Endometrial microvascular endothelial cells (primary cell): ENCODE results near the gene BAZ2B. TPM values are rescaled to one million over a fixed set of nuclear protein-coding genes. Genes with fewer than 3 reads are reported as not detected.

Source experiments
- in situ Hi-C: cut with HindIII; loops from 2 replicates; pipeline ENCODE4 v1.10.0; 2017; ENCODE audit warnings: low sequenced_read_pairs, low pct_unique_long_range_greater_than_20kb; ENCODE audit errors: inconsistent ontology term
- total RNA-seq: library from RNA; depleted of rRNA; stranded (reverse); fragments of >200 nt; gene quantifications from one replicate; pipeline ENCODE4 v1.2.3, GENCODE V29; 2015; ENCODE audit errors: inconsistent ontology term

The BAZ2B gene
- total RNA-seq, 1 donor from 2014 or later: 18.6 TPM

- in situ Hi-C loops: no loop called here
Measured at GRCh38 chr2:159506764-159507440, 109.4 kb downstream of the BAZ2B start.

GRCh38 chr2:159506202-159506601 lies 110.1 kb downstream of the BAZ2B start:
- in situ Hi-C loops: no loop called here

- in situ Hi-C loops: no loop called here
Measured at GRCh38 chr2:159505196-159505595, 111.2 kb downstream of the BAZ2B start.

GRCh38 chr2:159501743-159502142 lies 114.6 kb downstream of the BAZ2B start:
- in situ Hi-C loops: no loop called here

- in situ Hi-C loops: no loop called here
Measured at GRCh38 chr2:159497847-159498246, 118.5 kb downstream of the BAZ2B start.

GRCh38 chr2:159497256-159497655 lies 119.1 kb downstream of the BAZ2B start:
- in situ Hi-C loops: no loop called here

- in situ Hi-C loops: no loop called here
Measured at GRCh38 chr2:159489476-159489875, 126.9 kb downstream of the BAZ2B start.

GRCh38 chr2:159484532-159484931 lies 131.8 kb downstream of the BAZ2B start:
- in situ Hi-C loops: no loop called here

- in situ Hi-C loops: no loop called here
Measured at GRCh38 chr2:159476329-159476728, 140.0 kb downstream of the BAZ2B start.

GRCh38 chr2:159475793-159476192 lies 140.6 kb downstream of the BAZ2B start:
- in situ Hi-C loops: no loop called here

GRCh38 chr2:159471340-159471739 lies 145.0 kb downstream of the BAZ2B start:
- in situ Hi-C loops: no loop called here

GRCh38 chr2:159468257-159468656 lies 148.1 kb downstream of the BAZ2B start:
- in situ Hi-C loops: no loop called here

- in situ Hi-C loops: no loop called here
Measured at GRCh38 chr2:159462961-159463360, 153.4 kb downstream of the BAZ2B start.

- in situ Hi-C loops: no loop called here
Measured at GRCh38 chr2:159462201-159462785, 154.1 kb downstream of the BAZ2B start.

- in situ Hi-C loops: no loop called here
Measured at GRCh38 chr2:159461076-159461475, 155.3 kb downstream of the BAZ2B start.

- in situ Hi-C loops: no loop called here
Measured at GRCh38 chr2:159460227-159460626, 156.1 kb downstream of the BAZ2B start.

- in situ Hi-C loops: no loop called here
Measured at GRCh38 chr2:159459279-159459678, 157.1 kb downstream of the BAZ2B start.

- in situ Hi-C loops: no loop called here
Measured at GRCh38 chr2:159457589-159457988, 158.8 kb downstream of the BAZ2B start.

GRCh38 chr2:159456500-159457426 lies 159.6 kb downstream of the BAZ2B start:
- in situ Hi-C loops: no loop called here
